K562 (cell line): ENCODE data around the gene MAD2L1.

Source experiments
- CEBPZ ChIP-seq: fragments of 150-350 bp; IDR thresholded peaks from 2 replicates; pipeline ENCODE4 v1.6.1; 2014; ENCODE audit warnings: low read depth, mild to moderate bottlenecking, low read length, borderline replicate concordance
- FOXP4 ChIP-seq: sonication (generic); formaldehyde crosslinking; IDR thresholded peaks from 2 replicates; pipeline ENCODE4 v1.8.0; 2022; ENCODE audit warnings: mild to moderate bottlenecking, missing genetic modification reagents, borderline replicate concordance
- KAT7 ChIP-seq: sonication (generic); formaldehyde crosslinking; IDR thresholded peaks from 2 replicates; pipeline ENCODE4 v1.8.0; 2022; ENCODE audit warnings: missing genetic modification reagents, mild to moderate bottlenecking, borderline replicate concordance
- TAF1 ChIP-seq: IDR thresholded peaks from 2 replicates; pipeline ENCODE4 v1.6.1; 2011; ENCODE audit warnings: mild to moderate bottlenecking, low read length, moderate library complexity; ENCODE audit not compliant: insufficient read depth, control insufficient read depth, severe bottlenecking; ENCODE audit errors: extremely low read depth
- TAF9B ChIP-seq: fragments of 450-650 bp; IDR thresholded peaks from 2 replicates; pipeline ENCODE4 v1.6.1; 2018; ENCODE audit warnings: mild to moderate bottlenecking; ENCODE audit not compliant: partially characterized antibody
- USF2 ChIP-seq: sonication (generic); formaldehyde crosslinking; IDR thresholded peaks from 2 replicates; pipeline ENCODE4 v1.5.0; 2020; ENCODE audit warnings: missing genetic modification reagents
- ZNF311 ChIP-seq: fragments of 250-450 bp; sonication (Bioruptor Pico); IDR thresholded peaks from 2 replicates; pipeline ENCODE4 v1.4.0; 2020; ENCODE audit warnings: mild to moderate bottlenecking, moderate library complexity

- no peak for TF ChIP-seq CEBPZ
- TF ChIP-seq USF2 (CRISPR knock-in tag), result no peak
- TF ChIP-seq ZNF311 (CRISPR knock-in tag), result no peak
- no peak for TF ChIP-seq KAT7 (CRISPR knock-in tag)
- TF ChIP-seq TAF1, result no peak
- TF ChIP-seq TAF9B, result no peak
- no peak for TF ChIP-seq FOXP4
Measured at GRCh38 chr4:120017939-120018692, 48.5 kb downstream of the MAD2L1 start.
